Upper lobe of left lung (tissue), 6 donors: ENCODE results near the gene BOLA1. TPM values are rescaled to one million over a fixed set of nuclear protein-coding genes. Genes with fewer than 3 reads are reported as not detected.
"Not testable (repeated sequence)": the region's sequence is repeated elsewhere in the genome, so short reads cannot be mapped to it uniquely, and the experiment has no call there.

Experiments
- ATAC-seq, 2 donors: fragments of 200-7000 bp; cut with Tn5 transposase; one replicate each; pipeline ENCODE4 v1.9.1; 2022; ENCODE audit warnings: mild to moderate bottlenecking in 2 of 2, moderate library complexity in 2 of 2; ENCODE audit not compliant: low FRiP score in 2 of 2
- DNase-seq, 2 donors: peaks; one replicate each; pipeline ENCODE4 v3.0.0-alpha.2; 2019 to 2020
- H3K27ac ChIP-seq, 4 donors: fragments of 200-600 bp; sonication (generic); one replicate each; pipeline ENCODE4 v1.5.1; 2016 to 2019
- H3K27me3 ChIP-seq, 4 donors: fragments of 200-600 bp; sonication (generic); one replicate each; pipeline ENCODE4 v1.5.1; 2017 to 2019
- H3K36me3 ChIP-seq, 4 donors: fragments of 200-600 bp; sonication (generic); one replicate each; pipeline ENCODE4 v1.5.1; 2016 to 2019
- H3K4me1 ChIP-seq, 4 donors: fragments of 200-600 bp; sonication (generic); one replicate each; pipeline ENCODE4 v1.5.1; 2018 to 2019
- H3K4me3 ChIP-seq, 4 donors: fragments of 200-600 bp; sonication (generic); one replicate each; pipeline ENCODE4 v1.5.1; 2017 to 2019; ENCODE audit warnings: mild to moderate bottlenecking in 2 of 4, moderate library complexity in 1 of 4
- H3K9me3 ChIP-seq, 4 donors: fragments of 200-600 bp; sonication (generic); one replicate each; pipeline ENCODE4 v1.5.1; 2018 to 2019
- CTCF ChIP-seq, 6 experiments: fragments of 450-650 bp in 4 of 6; fragments of 200-600 bp in 2 of 6; sonication (generic) in 2 of 6; IDR thresholded peaks; one replicate each; pipeline ENCODE4 v1.5.1; 2016 to 2019; ENCODE audit warnings: antibody characterized with exemption in 6 of 6
- EP300 ChIP-seq, 4 donors: sonication (generic); formaldehyde crosslinking; IDR thresholded peaks; one replicate each; pipeline ENCODE4 v1.5.1; 2017; ENCODE audit warnings: antibody characterized with exemption in 4 of 4, control low read depth in 2 of 4
- POLR2A ChIP-seq, 4 donors: fragments of 450-650 bp; IDR thresholded peaks; one replicate each; pipeline ENCODE4 v1.5.1; 2016 to 2017; ENCODE audit warnings: antibody characterized with exemption in 4 of 4, mild to moderate bottlenecking in 2 of 4
- POLR2AphosphoS5 ChIP-seq, 2 donors: sonication (generic); formaldehyde crosslinking; IDR thresholded peaks; one replicate each; pipeline ENCODE4 v1.5.1; 2017; ENCODE audit warnings: antibody characterized with exemption in 2 of 2
- WGBS, 2 donors: methylation state at CpG; one replicate each; pipeline ENCODE4 v1.1.5; 2017 to 2018; 5-methylcytosine and 5-hydroxymethylcytosine counted together
- total RNA-seq, 6 donors: library from RNA; depleted of rRNA in 4 of 6; stranded (reverse); fragments of >200 nt in 4 of 6; gene quantifications; one replicate each; pipeline versions ENCODE4 v1.1.0 to v1.2.1, GENCODE V29; 2016 to 2021
- donor health status: DM: no; HTN: no; CAD: no; lungs with moderate emphysema.
- donor health status: DM: no; HTN: yes; CAD: no; lungs with severe emphysema.

The BOLA1 gene
- total RNA-seq, 6 donors from 2014 or later = 11.1 to 23.0 (median 14.5) TPM

GRCh38 chr1:149936992-149937705 is 37.8 kb downstream of the BOLA1 start:
- H3K27me3 ChIP-seq = no peaks in the 10 kb centered on the region
- peak overlapping the region in 3 of 4 donors; percentile 43 to 58 (median 57) for H3K4me3 ChIP-seq
- H3K36me3 ChIP-seq = peaks cover 0 to 3% (median 0%) of the 10 kb centered on the region in 4 donors
- peak overlapping the region in 3 of 4 donors; percentile 64 to 85 (median 67) for H3K27ac ChIP-seq
- TF ChIP-seq EP300 (IDR thresholded peaks at IDR 0.05) (no peak), POLR2A (IDR thresholded peaks at IDR 0.05) (peak in 1 of 4 donors; percentile 29), CTCF (IDR thresholded peaks at IDR 0.05) (no peak), POLR2AphosphoS5 (IDR thresholded peaks at IDR 0.05) (peak in 1 of 2 donors; percentile 37)
- ATAC-seq (no peak), DNase-seq (peak in 1 of 2 donors; percentile 68)
- peaks cover 39 to 48% (median 41%) of the 10 kb centered on the region in 4 donors for H3K4me1 ChIP-seq
- WGBS, 2 donors = 24 to 26% methylated on average over 8 of the region's 8 CpGs
- H3K9me3 ChIP-seq = no peaks in the 10 kb centered on the region

- Histone ChIP-seq H3K4me3 (peak overlapping the region in 1 of 4 donors; percentile 57), H3K27me3 (no peaks in the 10 kb centered on the region), H3K4me1 (peaks cover 40 to 52% (median 46%) of the 10 kb centered on the region in 4 donors), H3K27ac (peak overlapping the region in 3 of 4 donors; percentile 64 to 85 (median 67)), H3K36me3 (no peaks in the 10 kb centered on the region), H3K9me3 (no peaks in the 10 kb centered on the region)
- TF ChIP-seq POLR2A (IDR thresholded peaks at IDR 0.05) = no peak
- TF ChIP-seq CTCF (IDR thresholded peaks at IDR 0.05) = no peak
- no peak for TF ChIP-seq EP300 (IDR thresholded peaks at IDR 0.05)
- no peak for TF ChIP-seq POLR2AphosphoS5 (IDR thresholded peaks at IDR 0.05)
- DNase-seq = no peak
- no peak for ATAC-seq
Measured at GRCh38 chr1:149937759-149938158, 38.4 kb downstream of the BOLA1 start.

- not testable (repeated sequence) for H3K27me3 ChIP-seq, H3K36me3 ChIP-seq, DNase-seq, H3K9me3 ChIP-seq, ATAC-seq
- peak overlapping the region in 3 of 4 donors; percentile 66 to 85 (median 66) for H3K27ac ChIP-seq
- 69 to 71% methylated on average over 11 to 13 of the region's 13 CpGs for WGBS, 2 donors
- H3K4me3 ChIP-seq = peak overlapping the region in 1 of 4 donors; percentile 21
- H3K4me1 ChIP-seq = peaks cover 40 to 52% (median 49%) of the 10 kb centered on the region in 4 donors
Measured at GRCh38 chr1:149938668-149939003, 39.3 kb downstream of the BOLA1 start.

- 85% methylated on average over 3 of the region's 3 CpGs for WGBS, 2 donors
- peaks cover 0 to 20% (median 13%) of the 10 kb centered on the region in 4 donors for H3K36me3 ChIP-seq
- TF ChIP-seq POLR2A (IDR thresholded peaks at IDR 0.05) (no peak), CTCF (IDR thresholded peaks at IDR 0.05) (no peak), EP300 (IDR thresholded peaks at IDR 0.05) (no peak), POLR2AphosphoS5 (IDR thresholded peaks at IDR 0.05) (no peak)
- H3K4me1 ChIP-seq = peaks cover 40 to 50% (median 49%) of the 10 kb centered on the region in 4 donors
- no peak overlapping the region for H3K4me3 ChIP-seq
- no peaks in the 10 kb centered on the region for H3K27me3 ChIP-seq
- ATAC-seq (no peak), DNase-seq (no peak)
- H3K9me3 ChIP-seq = no peaks in the 10 kb centered on the region
- peak overlapping the region in 2 of 4 donors; percentile 46 to 85 for H3K27ac ChIP-seq
Measured at GRCh38 chr1:149940427-149940826, 41.1 kb downstream of the BOLA1 start.

- Histone ChIP-seq H3K27ac (peak overlapping the region in 3 of 4 donors; percentile 37 to 65 (median 60)), H3K4me1 (peaks cover 27 to 43% (median 33%) of the 10 kb centered on the region in 4 donors), H3K4me3 (no peak overlapping the region), H3K9me3 (no peaks in the 10 kb centered on the region), H3K36me3 (peaks cover 7 to 38% (median 23%) of the 10 kb centered on the region in 4 donors), H3K27me3 (no peaks in the 10 kb centered on the region)
- WGBS, 2 donors = 32 to 37% methylated on average over 5 of the region's 5 CpGs
- ATAC-seq (peak in 1 of 2 donors; percentile 41), DNase-seq (no peak)
- TF ChIP-seq EP300 (IDR thresholded peaks at IDR 0.05) = no peak
- TF ChIP-seq CTCF (IDR thresholded peaks at IDR 0.05) = peak in 1 of 6 experiments; percentile 23
Measured at GRCh38 chr1:149942207-149942606, 42.8 kb downstream of the BOLA1 start.
